HFF-Myc (cell line): ENCODE results near the gene CYB5R2.

Source experiments
- DNase-seq: peaks from one replicate; pipeline ENCODE4 v3.0.0-alpha.2; 2011; ENCODE audit warnings: low read depth; ENCODE audit errors: extremely low read depth
- H3K4me3 ChIP-seq: replicated peaks from 2 replicates; pipeline ENCODE4 v1.5.1; 2011; ENCODE audit warnings: low read depth, mild to moderate bottlenecking, control low read depth, low read length
- TF ChIP-seq, protein P1 (sequence below): IDR thresholded peaks from 2 replicates; pipeline ENCODE4 v1.5.1; 2012; ENCODE audit warnings: mild to moderate bottlenecking, low read depth, low read length, control low read depth; ENCODE audit errors: missing control alignments

CYB5R2 gene

DNA sequence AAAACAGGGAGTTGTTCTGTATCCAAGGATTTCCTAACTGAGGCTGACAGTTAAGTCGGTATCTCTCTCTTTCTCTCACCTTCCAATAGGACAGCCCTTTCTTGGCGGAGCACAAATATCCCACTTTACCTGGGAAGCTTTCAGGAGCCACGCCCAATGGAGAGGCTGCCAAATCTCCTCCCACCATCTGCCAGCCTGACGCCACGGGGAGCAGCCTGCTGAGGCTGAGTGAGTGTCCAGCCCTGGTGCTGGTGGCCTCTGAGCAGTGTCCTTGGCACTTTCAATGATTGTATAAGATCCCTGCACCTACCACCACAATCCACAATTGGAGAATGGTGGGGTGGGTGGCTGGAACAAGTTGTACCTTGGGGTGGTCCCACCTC lies 33.7 kb downstream of the CYB5R2 start:
- no peak overlapping the region for H3K4me3 ChIP-seq
- TF ChIP-seq, protein P1, sequence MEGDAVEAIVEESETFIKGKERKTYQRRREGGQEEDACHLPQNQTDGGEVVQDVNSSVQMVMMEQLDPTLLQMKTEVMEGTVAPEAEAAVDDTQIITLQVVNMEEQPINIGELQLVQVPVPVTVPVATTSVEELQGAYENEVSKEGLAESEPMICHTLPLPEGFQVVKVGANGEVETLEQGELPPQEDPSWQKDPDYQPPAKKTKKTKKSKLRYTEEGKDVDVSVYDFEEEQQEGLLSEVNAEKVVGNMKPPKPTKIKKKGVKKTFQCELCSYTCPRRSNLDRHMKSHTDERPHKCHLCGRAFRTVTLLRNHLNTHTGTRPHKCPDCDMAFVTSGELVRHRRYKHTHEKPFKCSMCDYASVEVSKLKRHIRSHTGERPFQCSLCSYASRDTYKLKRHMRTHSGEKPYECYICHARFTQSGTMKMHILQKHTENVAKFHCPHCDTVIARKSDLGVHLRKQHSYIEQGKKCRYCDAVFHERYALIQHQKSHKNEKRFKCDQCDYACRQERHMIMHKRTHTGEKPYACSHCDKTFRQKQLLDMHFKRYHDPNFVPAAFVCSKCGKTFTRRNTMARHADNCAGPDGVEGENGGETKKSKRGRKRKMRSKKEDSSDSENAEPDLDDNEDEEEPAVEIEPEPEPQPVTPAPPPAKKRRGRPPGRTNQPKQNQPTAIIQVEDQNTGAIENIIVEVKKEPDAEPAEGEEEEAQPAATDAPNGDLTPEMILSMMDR = no peak
- DNase-seq = no peak

GRCh38 chr11:7638710-7639642 lies 34.3 kb downstream of the CYB5R2 start:
- DNase-seq = no peak
- no peak overlapping the region for H3K4me3 ChIP-seq
- TF ChIP-seq, protein P1 = no peak

- DNase-seq = peak; percentile 21
- no peak overlapping the region for H3K4me3 ChIP-seq
- TF ChIP-seq, protein P1 = no peak
These were observed 35.7 kb downstream of the CYB5R2 start for GRCh38 chr11:7637447-7638157.

DNA sequence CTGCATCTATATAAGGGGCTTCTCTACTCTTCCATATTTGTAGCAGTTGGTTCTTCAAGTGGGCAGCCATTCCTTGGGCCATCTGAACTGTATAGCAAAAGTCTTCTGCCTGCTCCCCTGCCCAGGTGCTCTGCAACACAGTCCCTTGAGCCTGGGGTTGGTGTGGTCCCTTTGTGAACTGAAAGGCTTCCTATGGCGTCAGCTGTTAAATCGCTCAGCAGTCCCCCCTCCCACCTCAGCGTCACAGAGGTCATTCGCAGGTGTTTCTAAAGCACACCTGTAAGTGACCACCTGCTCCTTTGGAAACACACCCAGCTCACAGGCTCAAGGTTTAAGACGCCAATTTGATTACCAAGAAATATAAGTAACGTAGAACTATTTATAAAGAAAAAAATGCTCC lies 37.0 kb downstream of the CYB5R2 start:
- TF ChIP-seq, protein P1 = no peak
- H3K4me3 ChIP-seq = no peak overlapping the region
- no peak for DNase-seq

GRCh38 chr11:7635708-7636107 lies 37.6 kb downstream of the CYB5R2 start:
- DNase-seq = no peak
- no peak overlapping the region for H3K4me3 ChIP-seq
- TF ChIP-seq, protein P1 = no peak

- TF ChIP-seq, protein P1 = no peak
- H3K4me3 ChIP-seq = no peak overlapping the region
- DNase-seq = no peak
These were observed 38.2 kb downstream of the CYB5R2 start for GRCh38 chr11:7635137-7635536.
